Astrocyte (in vitro differentiated cells and primary cell): ENCODE measurements around the gene URI1. TPM values are rescaled to one million over a fixed set of nuclear protein-coding genes. Genes with fewer than 3 reads are reported as not detected.

Experiments used
- DNase-seq: peaks from one replicate; pipeline ENCODE4 v3.0.0-alpha.2; 2010; ENCODE audit warnings: low read depth
- FAIRE-seq: peaks from 2 replicates; lab custom pipeline; 2011; peaks lifted over from hg19 to GRCh38; lab: Jason Lieb, UNC
- H2AFZ ChIP-seq: 2 replicates; pipeline ENCODE4 v1.6.0; 2012; ENCODE audit warnings: low read depth, low read length, inconsistent platforms
- H3K27ac ChIP-seq: 2 replicates; pipeline ENCODE4 v1.5.1; 2011; ENCODE audit warnings: low read depth, low read length, inconsistent platforms
- H3K27me3 ChIP-seq: 2 replicates; pipeline ENCODE4 v1.6.0; 2011; ENCODE audit warnings: low read length, inconsistent platforms; ENCODE audit not compliant: insufficient read depth
- H3K36me3 ChIP-seq: 2 replicates; pipeline ENCODE4 v1.5.1; 2011; ENCODE audit warnings: low read length, inconsistent platforms; ENCODE audit not compliant: insufficient read depth
- H3K4me1 ChIP-seq: 2 replicates; pipeline ENCODE4 v1.5.1; 2011; ENCODE audit warnings: low read length, inconsistent platforms; ENCODE audit not compliant: insufficient read depth
- H3K4me2 ChIP-seq: 2 replicates; pipeline ENCODE4 v1.6.0; 2012; ENCODE audit warnings: low read length, inconsistent platforms
- H3K4me3 ChIP-seq: 2 replicates; pipeline ENCODE4 v1.5.1; 2011; ENCODE audit warnings: low read depth, mild to moderate bottlenecking, low read length, inconsistent platforms; ENCODE audit not compliant: insufficient read depth
- H3K79me2 ChIP-seq: 2 replicates; pipeline ENCODE4 v1.6.0; 2012; ENCODE audit warnings: mild to moderate bottlenecking, low read length, inconsistent platforms; ENCODE audit not compliant: insufficient read depth
- H3K9ac ChIP-seq: 2 replicates; pipeline ENCODE4 v1.6.0; 2012; ENCODE audit warnings: mild to moderate bottlenecking, low read length, inconsistent platforms
- H3K9me3 ChIP-seq: 2 replicates; pipeline ENCODE4 v1.5.1; 2012; ENCODE audit warnings: low read depth, mild to moderate bottlenecking, low read length, inconsistent platforms; ENCODE audit not compliant: insufficient read depth
- H4K20me1 ChIP-seq: 2 replicates; pipeline ENCODE4 v1.6.0; 2012; ENCODE audit warnings: low read length, inconsistent platforms; ENCODE audit not compliant: insufficient read depth
- H3K27ac Mint-ChIP-seq: one replicate; pipeline ENCODE4 v1.8.0; 2021; ENCODE audit warnings: mild to moderate bottlenecking, mixed read lengths; ENCODE audit not compliant: unreplicated experiment
- H3K27me3 Mint-ChIP-seq: one replicate; pipeline ENCODE4 v1.8.0; 2021; ENCODE audit warnings: low read depth, mixed read lengths; ENCODE audit not compliant: unreplicated experiment
- H3K36me3 Mint-ChIP-seq: one replicate; pipeline ENCODE4 v1.8.0; 2021; ENCODE audit warnings: low read depth, mixed read lengths; ENCODE audit not compliant: unreplicated experiment
- H3K4me1 Mint-ChIP-seq: one replicate; pipeline ENCODE4 v1.8.0; 2021; ENCODE audit warnings: low read depth, mixed read lengths; ENCODE audit not compliant: unreplicated experiment
- H3K4me3 Mint-ChIP-seq: one replicate; pipeline ENCODE4 v1.8.0; 2021; ENCODE audit warnings: mild to moderate bottlenecking, moderate library complexity, mixed read lengths; ENCODE audit not compliant: unreplicated experiment
- H3K9me3 Mint-ChIP-seq: one replicate; pipeline ENCODE4 v1.8.0; 2021; ENCODE audit warnings: mild to moderate bottlenecking, mixed read lengths; ENCODE audit not compliant: unreplicated experiment
- EZH2 ChIP-seq: IDR thresholded peaks from 2 replicates; pipeline ENCODE4 v1.6.1; 2012; ENCODE audit warnings: mild to moderate bottlenecking, low read length, inconsistent platforms; ENCODE audit not compliant: insufficient read depth
- total RNA-seq: library from RNA; stranded (reverse); gene quantifications from 2 replicates; pipeline ENCODE4 v1.2.1, GENCODE V29; 2021
- TF ChIP-seq, protein P1 (sequence below): IDR thresholded peaks from 2 replicates; pipeline ENCODE4 v1.5.1; 2011; ENCODE audit warnings: low read depth, mild to moderate bottlenecking, inconsistent platforms, low read length, moderate library complexity; ENCODE audit not compliant: insufficient read depth

The URI1 gene
- total RNA-seq, 1 donor from 2014 or later = 61.4 TPM

DNA sequence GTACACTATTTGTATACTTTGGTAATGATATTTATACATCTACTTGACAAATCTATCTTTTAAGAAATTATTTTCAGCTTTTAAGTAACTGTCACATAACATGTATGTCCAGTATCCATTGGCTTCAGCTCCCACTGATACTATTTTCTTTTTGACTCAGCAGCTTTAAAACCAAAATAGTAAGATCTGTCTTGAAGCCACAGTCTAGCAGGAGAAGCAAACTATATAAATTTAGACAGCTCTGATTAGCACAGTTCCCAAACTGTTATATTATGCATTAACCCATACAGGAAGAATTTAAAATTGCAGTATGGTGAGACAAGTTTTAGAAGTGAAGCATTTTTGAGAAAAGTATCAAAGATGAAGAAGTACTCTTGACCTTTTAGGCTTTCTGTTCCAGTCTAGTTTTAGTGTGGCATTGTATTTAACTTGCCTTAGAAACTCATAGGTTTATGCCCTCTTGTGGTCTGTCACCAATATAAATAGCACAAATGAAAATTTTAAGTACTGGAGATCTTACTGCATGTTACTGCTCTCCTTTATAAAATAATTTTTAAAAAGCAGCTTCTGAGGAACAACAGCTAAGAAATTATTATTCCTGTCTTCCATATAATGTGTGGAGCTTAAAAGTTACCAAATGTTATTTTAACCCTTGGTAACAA is 24.7 kb downstream of the URI1 start:
- Mint-ChIP-seq H3K36me3 (no peaks in the 10 kb centered on the region), H3K27me3 (no peaks in the 10 kb centered on the region), H3K27ac (peak overlapping the region; percentile 37), H3K9me3 (no peaks in the 10 kb centered on the region), H3K4me3 (no peak overlapping the region), H3K4me1 (peaks cover 36% of the 10 kb centered on the region)
- peak overlapping the region; percentile 32 for H3K4me2 ChIP-seq
- TF ChIP-seq, protein P1, sequence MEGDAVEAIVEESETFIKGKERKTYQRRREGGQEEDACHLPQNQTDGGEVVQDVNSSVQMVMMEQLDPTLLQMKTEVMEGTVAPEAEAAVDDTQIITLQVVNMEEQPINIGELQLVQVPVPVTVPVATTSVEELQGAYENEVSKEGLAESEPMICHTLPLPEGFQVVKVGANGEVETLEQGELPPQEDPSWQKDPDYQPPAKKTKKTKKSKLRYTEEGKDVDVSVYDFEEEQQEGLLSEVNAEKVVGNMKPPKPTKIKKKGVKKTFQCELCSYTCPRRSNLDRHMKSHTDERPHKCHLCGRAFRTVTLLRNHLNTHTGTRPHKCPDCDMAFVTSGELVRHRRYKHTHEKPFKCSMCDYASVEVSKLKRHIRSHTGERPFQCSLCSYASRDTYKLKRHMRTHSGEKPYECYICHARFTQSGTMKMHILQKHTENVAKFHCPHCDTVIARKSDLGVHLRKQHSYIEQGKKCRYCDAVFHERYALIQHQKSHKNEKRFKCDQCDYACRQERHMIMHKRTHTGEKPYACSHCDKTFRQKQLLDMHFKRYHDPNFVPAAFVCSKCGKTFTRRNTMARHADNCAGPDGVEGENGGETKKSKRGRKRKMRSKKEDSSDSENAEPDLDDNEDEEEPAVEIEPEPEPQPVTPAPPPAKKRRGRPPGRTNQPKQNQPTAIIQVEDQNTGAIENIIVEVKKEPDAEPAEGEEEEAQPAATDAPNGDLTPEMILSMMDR = peak; percentile 7
- no peak for TF ChIP-seq EZH2
- DNase-seq = peak; percentile 6
- no peak overlapping the region for H3K4me3 ChIP-seq
- H2AFZ ChIP-seq = no peak overlapping the region
- H3K27ac ChIP-seq = peak overlapping the region; percentile 31
- FAIRE-seq = no peak
- peaks cover 22% of the 10 kb centered on the region for H3K4me1 ChIP-seq
- no peaks in the 10 kb centered on the region for H3K36me3 ChIP-seq
- H3K9ac ChIP-seq = no peak overlapping the region
- no peaks in the 10 kb centered on the region for H3K27me3 ChIP-seq
- peaks cover 95% of the 10 kb centered on the region for H3K79me2 ChIP-seq
- peaks cover 80% of the 10 kb centered on the region for H4K20me1 ChIP-seq
- H3K9me3 ChIP-seq = no peaks in the 10 kb centered on the region

DNA sequence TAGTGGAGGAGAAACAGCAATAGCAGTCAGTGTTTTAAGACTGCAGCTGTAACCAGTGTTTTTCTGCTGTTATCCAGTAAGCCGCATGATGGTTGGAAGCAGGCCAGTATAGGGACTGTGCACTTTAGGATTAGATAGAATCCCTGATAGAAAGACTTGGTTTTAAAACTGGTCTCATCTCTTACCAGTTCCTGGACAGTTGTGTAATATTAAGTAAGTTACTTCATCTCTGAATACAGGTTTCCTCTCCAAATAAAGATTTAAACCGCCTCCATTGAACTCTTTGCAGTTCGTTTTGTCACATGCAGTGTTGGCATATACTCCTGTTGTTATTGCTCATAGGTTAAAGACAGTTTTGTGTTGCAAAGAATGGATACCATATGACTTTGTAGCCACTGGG is 25.6 kb downstream of the URI1 start:
- TF ChIP-seq, protein P1 = no peak
- no peak for TF ChIP-seq EZH2
- Histone ChIP-seq H3K9me3 (no peaks in the 10 kb centered on the region), H4K20me1 (peaks cover 82% of the 10 kb centered on the region), H2AFZ (no peak overlapping the region), H3K27ac (no peak overlapping the region), H3K27me3 (no peaks in the 10 kb centered on the region), H3K4me1 (peaks cover 22% of the 10 kb centered on the region), H3K79me2 (peaks cover 95% of the 10 kb centered on the region), H3K4me2 (peak overlapping the region; percentile 1), H3K36me3 (no peaks in the 10 kb centered on the region), H3K4me3 (no peak overlapping the region), H3K9ac (no peak overlapping the region)
- Mint-ChIP-seq H3K27me3 (no peaks in the 10 kb centered on the region), H3K4me3 (no peak overlapping the region), H3K4me1 (peaks cover 36% of the 10 kb centered on the region), H3K36me3 (no peaks in the 10 kb centered on the region), H3K9me3 (no peaks in the 10 kb centered on the region), H3K27ac (no peak overlapping the region)
- peak; percentile 30 for DNase-seq
- FAIRE-seq = peak; percentile 43

DNA sequence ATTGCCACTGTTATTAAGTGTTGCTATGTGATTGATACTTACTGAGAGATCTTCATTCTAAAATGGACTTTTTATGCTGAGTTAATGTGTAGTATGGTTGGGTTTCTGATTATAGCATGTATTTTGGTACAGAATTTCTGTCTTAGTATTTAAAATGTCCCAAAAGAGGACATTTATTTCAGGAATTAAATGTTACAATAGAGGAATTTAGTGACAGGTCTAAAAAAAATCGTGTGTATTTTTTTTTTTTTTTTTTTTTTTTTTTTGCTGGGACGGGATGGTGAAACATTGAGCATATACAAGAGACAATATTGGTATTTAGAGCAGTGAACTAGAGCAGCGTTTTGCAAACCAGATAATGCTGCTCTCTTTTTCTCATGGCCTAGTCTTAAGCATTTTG is 27.9 kb downstream of the URI1 start:
- no peaks in the 10 kb centered on the region for H3K9me3 Mint-ChIP-seq
- H4K20me1 ChIP-seq = peaks cover 80% of the 10 kb centered on the region
- DNase-seq = no peak
- peaks cover 21% of the 10 kb centered on the region for H3K4me1 ChIP-seq
- FAIRE-seq = no peak
- no peak overlapping the region for H3K4me2 ChIP-seq
- no peaks in the 10 kb centered on the region for H3K27me3 ChIP-seq
- no peaks in the 10 kb centered on the region for H3K9me3 ChIP-seq
- H3K79me2 ChIP-seq = peaks cover 95% of the 10 kb centered on the region
- H3K27me3 Mint-ChIP-seq = no peaks in the 10 kb centered on the region
- H3K36me3 ChIP-seq = no peaks in the 10 kb centered on the region
- TF ChIP-seq, protein P1 = no peak
- TF ChIP-seq EZH2 = no peak
- no peak overlapping the region for H3K4me3 Mint-ChIP-seq
- no peak overlapping the region for H3K9ac ChIP-seq
- H3K4me1 Mint-ChIP-seq = peaks cover 36% of the 10 kb centered on the region
- no peak overlapping the region for H3K27ac Mint-ChIP-seq
- H2AFZ ChIP-seq = no peak overlapping the region
- no peak overlapping the region for H3K4me3 ChIP-seq
- no peaks in the 10 kb centered on the region for H3K36me3 Mint-ChIP-seq
- no peak overlapping the region for H3K27ac ChIP-seq
